GM18519 (cell line): ENCODE results near the gene CEP112.

Experiments used
- ATAC-seq: cut with Tn5 transposase; IDR thresholded peaks from one replicate; pipeline ENCODE4 v1.9.1; 2021; ENCODE audit warnings: mild to moderate bottlenecking, moderate library complexity; ENCODE audit not compliant: unreplicated experiment, low FRiP score

Gene CEP112

GRCh38 chr17:66000216-66000615, 191.7 kb downstream of the CEP112 start:
- ATAC-seq: no peak

DNA sequence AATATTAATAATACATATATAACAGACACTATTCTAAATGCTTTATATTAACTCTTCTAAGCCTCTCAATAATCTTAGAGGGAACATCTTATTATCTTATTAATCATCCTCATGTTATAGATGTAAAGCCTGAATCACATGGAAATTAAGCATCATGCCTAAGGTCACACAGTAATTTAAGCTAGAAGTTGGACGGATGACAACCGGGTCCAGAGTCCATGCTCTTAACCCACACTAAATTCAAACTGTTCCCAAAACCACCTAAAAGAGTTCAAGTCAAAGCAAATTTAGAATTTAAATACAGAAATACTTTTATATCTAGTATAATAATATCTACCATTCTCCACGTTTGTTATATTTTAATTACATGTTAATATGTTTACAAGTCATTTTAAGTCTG, 193.3 kb downstream of the CEP112 start:
- no peak for ATAC-seq

- no peak for ATAC-seq
These were observed 197.3 kb downstream of the CEP112 start for GRCh38 chr17:65994679-65995078.

GRCh38 chr17:65994114-65994513, 197.8 kb downstream of the CEP112 start:
- no peak for ATAC-seq

GRCh38 chr17:65990593-65990992, 201.3 kb downstream of the CEP112 start:
- ATAC-seq: no peak

GRCh38 chr17:65988451-65988850, 203.5 kb downstream of the CEP112 start:
- ATAC-seq: no peak

GRCh38 chr17:65987988-65988387, 203.9 kb downstream of the CEP112 start:
- ATAC-seq: no peak

DNA sequence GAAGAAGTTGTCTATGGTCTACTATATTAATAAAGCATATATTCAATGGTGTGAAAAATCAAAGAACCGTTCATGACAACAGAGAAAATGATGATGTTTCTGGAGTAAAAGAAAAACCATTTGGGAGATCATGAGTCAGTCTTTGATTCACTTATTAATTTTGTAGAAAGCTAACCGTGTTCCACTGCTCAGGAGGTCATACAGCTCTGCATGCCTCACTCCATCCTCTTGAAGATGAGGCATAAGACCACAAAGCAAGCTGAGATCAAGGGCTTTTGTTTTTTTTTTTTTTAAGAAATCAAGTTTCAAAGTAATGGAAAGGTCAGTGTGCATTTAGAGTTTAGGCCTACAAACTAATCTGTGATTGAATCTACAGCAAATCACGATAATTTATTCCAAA, 206.4 kb downstream of the CEP112 start:
- ATAC-seq: no peak

DNA sequence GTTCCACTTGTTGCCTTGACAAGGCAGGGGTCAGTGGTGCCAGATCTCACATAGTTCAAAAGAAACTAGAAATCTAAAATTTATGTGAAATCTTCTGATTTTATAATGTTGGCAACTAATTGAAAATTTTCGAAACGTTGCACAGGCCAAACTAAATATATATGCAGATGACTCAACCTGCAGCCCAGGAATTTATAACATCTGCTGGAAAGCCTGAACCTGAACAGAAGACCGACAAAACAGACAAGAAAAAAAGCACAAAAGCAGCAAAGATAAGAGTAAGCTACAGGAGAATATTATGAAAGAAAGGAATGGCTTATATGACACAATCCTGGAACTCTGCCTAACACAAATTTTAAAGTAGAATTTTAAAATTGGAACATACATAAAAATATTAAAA, 207.6 kb downstream of the CEP112 start:
- ATAC-seq: no peak

GRCh38 chr17:65978871-65979270, 213.1 kb downstream of the CEP112 start:
- no peak for ATAC-seq

- no peak for ATAC-seq
These were observed 214.9 kb downstream of the CEP112 start for GRCh38 chr17:65977041-65977440.

GRCh38 chr17:65975878-65976277, 216.1 kb downstream of the CEP112 start:
- no peak for ATAC-seq

GRCh38 chr17:65973237-65973636, 218.7 kb downstream of the CEP112 start:
- ATAC-seq: no peak

DNA sequence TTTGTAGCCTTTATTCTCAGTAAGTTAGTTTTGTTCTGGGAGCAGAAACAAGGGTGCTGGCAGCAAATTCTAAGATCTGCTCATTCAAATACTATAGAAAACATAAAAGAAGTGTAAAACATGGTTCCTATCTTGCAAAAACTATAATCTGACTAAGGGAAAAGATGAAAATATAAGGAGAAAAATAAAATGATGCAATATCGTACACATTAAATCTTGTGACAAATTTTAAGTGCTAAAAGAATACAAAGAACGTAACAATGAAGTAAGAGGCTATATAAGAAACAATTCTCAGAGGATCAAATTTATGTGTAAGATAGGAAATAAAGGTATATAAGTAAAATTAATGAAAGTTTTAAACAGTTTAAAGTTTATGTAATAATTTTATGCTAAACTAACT, 224.6 kb downstream of the CEP112 start:
- no peak for ATAC-seq

DNA sequence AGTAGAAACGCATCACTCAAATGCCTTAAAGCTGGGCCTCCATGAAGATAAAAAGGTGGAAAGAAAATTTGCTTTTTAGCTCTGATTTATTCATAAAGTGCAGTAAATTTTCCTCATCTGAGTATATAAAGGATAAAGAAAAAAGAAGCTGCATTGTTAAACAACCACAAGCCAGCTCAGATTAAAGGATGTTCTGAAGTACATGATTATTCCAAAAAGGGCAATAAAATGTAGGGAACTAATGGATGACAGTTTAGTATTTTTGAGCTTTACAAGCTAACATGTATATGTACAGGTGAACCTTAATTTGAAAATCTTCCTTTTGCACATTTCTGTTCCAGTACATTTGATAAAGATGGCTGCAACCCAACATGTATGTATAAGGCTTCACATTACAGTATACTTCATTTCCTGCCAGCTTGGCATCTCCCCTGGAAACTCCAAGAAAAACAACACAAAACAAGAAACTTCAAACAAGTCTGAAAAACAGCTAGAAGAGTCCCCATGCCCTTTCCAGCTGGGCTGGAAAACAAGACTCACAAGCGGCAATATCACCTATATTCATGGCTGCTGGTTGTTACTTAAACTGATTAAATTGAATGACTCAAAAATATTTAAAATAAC, 225.7 kb downstream of the CEP112 start:
- no peak for ATAC-seq

GRCh38 chr17:65963179-65963578, 228.8 kb downstream of the CEP112 start:
- ATAC-seq: no peak

DNA sequence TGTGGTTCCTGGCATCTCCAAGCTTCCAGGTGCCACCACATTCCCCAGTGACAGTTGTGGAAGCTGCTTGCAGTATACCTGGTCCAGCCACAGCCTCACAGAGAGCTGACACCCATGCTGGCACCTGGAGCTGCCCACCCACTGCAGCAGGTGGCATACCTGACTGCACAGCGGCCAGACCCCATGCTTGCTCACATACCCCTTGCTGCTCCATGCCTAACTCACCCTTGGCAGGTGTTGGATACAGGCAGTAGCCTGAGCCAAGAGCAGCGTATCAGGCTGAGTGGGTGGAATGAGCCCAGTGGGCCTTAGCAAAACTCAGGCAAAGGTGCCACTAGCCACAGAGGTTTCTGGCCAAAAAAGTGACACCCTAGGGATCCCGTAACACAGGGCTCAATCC, 232.3 kb downstream of the CEP112 start:
- ATAC-seq: no peak

DNA sequence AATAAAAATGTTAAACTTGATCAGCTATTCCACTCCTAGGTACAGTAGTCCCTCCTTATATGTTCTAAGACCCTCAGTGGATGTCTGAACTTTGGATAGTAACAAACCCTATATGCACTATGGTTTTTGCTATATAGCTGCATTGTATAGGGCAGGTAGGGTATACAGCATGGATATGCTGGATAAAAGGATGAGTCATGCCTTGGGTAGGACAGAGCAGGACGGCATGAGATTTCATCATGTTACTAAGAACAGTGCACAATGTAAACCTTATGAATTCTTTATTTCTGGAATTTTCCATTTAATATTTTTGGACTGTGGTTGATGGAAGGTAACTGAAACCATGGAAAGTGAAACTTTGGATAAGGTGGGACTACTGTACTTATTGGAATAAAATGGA, 235.1 kb downstream of the CEP112 start:
- no peak for ATAC-seq

DNA sequence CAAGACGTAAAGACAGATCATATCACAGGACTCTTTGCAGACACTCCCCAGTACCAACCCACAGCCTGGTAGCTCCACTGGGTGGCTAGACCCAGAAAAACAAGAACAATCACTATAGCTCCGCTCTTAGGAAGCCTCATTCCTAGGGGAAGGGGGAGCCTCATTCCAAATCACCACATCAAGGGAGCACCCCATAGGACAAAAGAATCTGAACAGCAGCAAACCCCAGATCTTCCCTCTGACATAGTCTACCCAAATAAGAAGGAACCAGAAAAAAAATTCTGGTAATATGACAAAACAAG, 237.8 kb downstream of the CEP112 start:
- no peak for ATAC-seq

GRCh38 chr17:65953316-65954147, 238.4 kb downstream of the CEP112 start:
- no peak for ATAC-seq

DNA sequence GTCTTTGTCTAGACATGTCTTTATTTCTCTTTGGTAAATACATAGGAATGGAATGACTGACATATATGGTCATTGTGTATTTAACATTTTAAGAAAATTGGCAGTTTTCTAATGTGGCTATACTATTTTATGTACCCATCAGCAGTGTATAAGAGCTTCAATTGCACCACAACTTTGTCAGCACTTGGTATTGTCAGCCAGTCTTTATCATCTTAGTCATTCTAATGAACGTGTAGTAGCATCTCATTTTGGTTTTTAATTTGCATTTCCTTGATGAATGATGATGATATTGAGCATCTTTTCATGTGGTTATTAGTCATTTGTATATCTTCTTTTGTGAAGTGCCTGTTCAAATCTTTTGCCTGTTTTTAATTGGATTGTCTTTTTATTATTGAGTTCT, 239.3 kb downstream of the CEP112 start:
- no peak for ATAC-seq

DNA sequence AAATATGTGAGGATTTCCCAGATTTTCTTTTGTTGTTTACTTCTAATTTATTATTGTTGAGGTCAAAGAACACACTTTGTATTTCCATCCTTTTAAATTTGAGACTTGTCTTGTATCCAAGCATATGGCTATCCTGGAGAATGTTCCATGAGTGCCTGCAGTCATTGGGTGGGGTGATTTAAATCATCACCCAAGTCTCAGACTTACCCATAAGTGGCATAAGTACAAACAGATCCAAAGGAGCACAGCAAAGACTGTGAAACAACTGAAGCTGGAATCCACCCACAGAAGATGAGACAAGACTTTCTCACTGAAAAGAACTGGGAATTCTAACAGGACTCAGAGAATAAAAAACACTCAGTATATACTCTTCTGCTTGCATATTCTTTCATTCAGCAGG, 239.9 kb downstream of the CEP112 start:
- ATAC-seq: no peak
